Activated B cell treated with CpG ODN at 0.5 μM for 24 hours (primary cell): ENCODE measurements around the gene ZPBP. TPM values are rescaled to one million over a fixed set of nuclear protein-coding genes. Genes with fewer than 3 reads are reported as not detected.

ENCODE experiments used
- ATAC-seq: fragments of 200-7000 bp; cut with Tn5 transposase; one replicate; pipeline ENCODE4 v1.10.0; 2021; ENCODE audit warnings: low read depth, mild to moderate bottlenecking, moderate library complexity
- CTCF ChIA-PET: fragments of 350-600 bp; sonication (Branson Sonifier 250); formaldehyde crosslinking; loops from one replicate; lab custom pipeline; 2021; ENCODE audit warnings: antibody characterized with exemption; lab: Charles Lee
- POLR2A ChIA-PET: fragments of 350-600 bp; sonication (Branson Sonifier 250); formaldehyde crosslinking; loops from one replicate; lab custom pipeline; 2021; ENCODE audit warnings: antibody characterized with exemption; lab: Charles Lee
- DNase-seq: peaks from one replicate; pipeline ENCODE4 v3.0.0; 2022
- H3K27ac Mint-ChIP-seq: one replicate; pipeline ENCODE4 v1.8.0; 2020; ENCODE audit warnings: mixed read lengths
- H3K27me3 Mint-ChIP-seq: one replicate; pipeline ENCODE4 v1.8.0; 2021; ENCODE audit warnings: mixed read lengths
- H3K36me3 Mint-ChIP-seq: one replicate; pipeline ENCODE4 v1.8.0; 2021; ENCODE audit warnings: low read depth, mixed read lengths
- H3K4me1 Mint-ChIP-seq: one replicate; pipeline ENCODE4 v1.8.0; 2021; ENCODE audit warnings: mixed read lengths
- H3K4me3 Mint-ChIP-seq: one replicate; pipeline ENCODE4 v1.8.0; 2020; ENCODE audit warnings: mild to moderate bottlenecking, mixed read lengths
- H3K9me3 Mint-ChIP-seq: one replicate; pipeline ENCODE4 v1.8.0; 2020; ENCODE audit warnings: mixed read lengths
- intact Hi-C: fragments of 100-400 bp; cut with micrococcal nuclease; formaldehyde crosslinking; loops from one replicate; pipeline ENCODE4 v1.15.1; 2024
- total RNA-seq: library from RNA; stranded (reverse); gene quantifications from 2 replicates; pipeline ENCODE4 v1.2.3, GENCODE V29; 2022
- TF ChIP-seq, protein P1 (sequence below): fragments of 200-600 bp; IDR thresholded peaks from one replicate; pipeline ENCODE4 v1.8.0; 2022; ENCODE audit warnings: antibody characterized with exemption, mild to moderate bottlenecking

Gene ZPBP
- total RNA-seq, 1 donor from 2014 or later, result not detected

- CTCF ChIA-PET, result no interaction called here
- Mint-ChIP-seq H3K36me3 (no peaks in the 10 kb centered on the region), H3K4me3 (no peak overlapping the region), H3K9me3 (peaks cover 7% of the 10 kb centered on the region), H3K4me1 (no peaks in the 10 kb centered on the region), H3K27ac (no peak overlapping the region), H3K27me3 (no peaks in the 10 kb centered on the region)
- DNase-seq, result no peak
- ATAC-seq, result no peak
- intact Hi-C loops, result no loop called here
- POLR2A ChIA-PET, result no interaction called here
- TF ChIP-seq, protein P1, sequence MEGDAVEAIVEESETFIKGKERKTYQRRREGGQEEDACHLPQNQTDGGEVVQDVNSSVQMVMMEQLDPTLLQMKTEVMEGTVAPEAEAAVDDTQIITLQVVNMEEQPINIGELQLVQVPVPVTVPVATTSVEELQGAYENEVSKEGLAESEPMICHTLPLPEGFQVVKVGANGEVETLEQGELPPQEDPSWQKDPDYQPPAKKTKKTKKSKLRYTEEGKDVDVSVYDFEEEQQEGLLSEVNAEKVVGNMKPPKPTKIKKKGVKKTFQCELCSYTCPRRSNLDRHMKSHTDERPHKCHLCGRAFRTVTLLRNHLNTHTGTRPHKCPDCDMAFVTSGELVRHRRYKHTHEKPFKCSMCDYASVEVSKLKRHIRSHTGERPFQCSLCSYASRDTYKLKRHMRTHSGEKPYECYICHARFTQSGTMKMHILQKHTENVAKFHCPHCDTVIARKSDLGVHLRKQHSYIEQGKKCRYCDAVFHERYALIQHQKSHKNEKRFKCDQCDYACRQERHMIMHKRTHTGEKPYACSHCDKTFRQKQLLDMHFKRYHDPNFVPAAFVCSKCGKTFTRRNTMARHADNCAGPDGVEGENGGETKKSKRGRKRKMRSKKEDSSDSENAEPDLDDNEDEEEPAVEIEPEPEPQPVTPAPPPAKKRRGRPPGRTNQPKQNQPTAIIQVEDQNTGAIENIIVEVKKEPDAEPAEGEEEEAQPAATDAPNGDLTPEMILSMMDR, result no peak
Observed at GRCh38 chr7:49911909-49912308, 181.1 kb downstream of the ZPBP start.

- TF ChIP-seq, protein P1, result no peak
- Mint-ChIP-seq H3K27ac (no peak overlapping the region), H3K27me3 (no peaks in the 10 kb centered on the region), H3K9me3 (peaks cover 3% of the 10 kb centered on the region), H3K36me3 (no peaks in the 10 kb centered on the region), H3K4me1 (no peaks in the 10 kb centered on the region), H3K4me3 (no peak overlapping the region)
- intact Hi-C loops, result no loop called here
- no peak for ATAC-seq
- no peak for DNase-seq
- ChIA-PET POLR2A (no interaction called here), CTCF (no interaction called here)
Observed at GRCh38 chr7:49894543-49894942, 198.5 kb downstream of the ZPBP start.

DNA sequence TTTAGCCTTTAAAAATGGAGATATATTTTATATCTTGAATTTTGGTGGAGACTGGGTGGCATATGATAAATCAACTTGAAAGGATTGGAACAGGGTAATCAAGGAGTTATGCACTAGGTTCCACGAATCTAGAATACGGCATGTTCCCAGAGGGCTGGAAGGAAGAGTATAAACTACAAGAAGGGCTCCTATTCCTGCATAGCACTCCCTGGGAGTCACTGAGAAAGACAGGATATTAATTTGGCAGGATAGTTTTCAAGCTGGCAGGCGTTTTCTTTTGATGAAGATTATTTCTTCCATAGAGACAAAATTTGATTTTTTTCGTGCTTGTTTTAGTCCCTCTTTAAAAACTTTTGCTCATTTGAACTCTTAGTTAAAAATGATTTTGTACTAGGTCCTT, 199.9 kb downstream of the ZPBP start:
- Mint-ChIP-seq H3K27ac (no peak overlapping the region), H3K27me3 (no peaks in the 10 kb centered on the region), H3K4me1 (no peaks in the 10 kb centered on the region), H3K9me3 (peaks cover 3% of the 10 kb centered on the region), H3K4me3 (no peak overlapping the region), H3K36me3 (no peaks in the 10 kb centered on the region)
- DNase-seq (no peak), ATAC-seq (no peak)
- ChIA-PET CTCF (no interaction called here), POLR2A (no interaction called here)
- intact Hi-C loops, result no loop called here
- TF ChIP-seq, protein P1, result no peak

DNA sequence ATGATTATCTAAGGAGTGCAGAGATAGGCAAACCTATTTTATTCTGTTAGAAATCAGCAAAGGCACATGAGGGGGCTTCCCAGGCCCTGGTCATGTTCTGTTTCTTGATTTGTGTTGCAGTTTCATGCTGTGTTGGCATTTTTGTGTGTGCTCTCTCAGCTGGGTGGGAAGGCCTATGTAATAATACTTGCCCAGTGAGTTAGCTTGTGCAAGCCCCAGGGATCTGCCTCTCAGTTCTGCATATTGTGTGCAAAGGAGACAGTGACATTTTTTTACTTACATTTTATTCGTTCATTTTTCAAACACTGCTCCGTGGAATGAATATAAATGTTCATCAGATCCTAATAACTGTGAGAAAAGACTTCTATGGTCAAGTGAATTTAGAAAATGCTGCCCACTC, 200.6 kb downstream of the ZPBP start:
- TF ChIP-seq, protein P1, result no peak
- no peaks in the 10 kb centered on the region for H3K4me1 Mint-ChIP-seq
- intact Hi-C loops, result no loop called here
- ATAC-seq (no peak), DNase-seq (no peak)
- no peaks in the 10 kb centered on the region for H3K27me3 Mint-ChIP-seq
- ChIA-PET POLR2A (no interaction called here), CTCF (no interaction called here)
- no peak overlapping the region for H3K4me3 Mint-ChIP-seq
- no peak overlapping the region for H3K27ac Mint-ChIP-seq
- no peaks in the 10 kb centered on the region for H3K36me3 Mint-ChIP-seq
- peaks cover 3% of the 10 kb centered on the region for H3K9me3 Mint-ChIP-seq

Other genes with a start within 250 kb of the ZPBP start
- 301 and 325 TPM in 2 replicates for gene IKZF1, start 211.5 kb upstream of the ZPBP start, total RNA-seq